ENCODE data around the gene CRACDL.

The CRACDL gene

DNA sequence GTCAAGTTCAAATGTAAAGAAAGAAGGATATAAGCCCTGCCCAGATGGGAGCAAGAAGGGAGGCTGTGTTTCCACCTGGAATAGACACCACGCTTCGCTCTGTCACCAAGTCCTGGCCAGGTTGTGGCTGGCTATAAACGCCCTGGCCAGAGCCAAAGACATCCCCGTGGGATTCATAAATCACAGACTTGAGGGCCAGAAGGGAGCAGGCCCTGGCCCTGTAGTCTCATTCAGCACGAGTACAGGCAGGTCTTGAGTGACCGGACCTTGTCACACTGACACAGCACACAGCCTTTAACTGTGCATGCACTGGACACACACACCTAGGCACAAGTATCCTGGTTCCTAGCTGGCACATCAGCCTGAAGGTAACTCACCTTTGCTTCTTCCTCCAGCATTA, 110.6 kb downstream of the CRACDL start:
- H3K79me1 ChIP-seq (ENCODE audit: low read depth, low read length), result no peaks in the 10 kb centered on the region
- no peak overlapping the region for H2BK5ac ChIP-seq (ENCODE audit: low read length)
- no peak overlapping the region for H2AK5ac ChIP-seq (ENCODE audit: low read depth, low read length)
- H4K91ac ChIP-seq (ENCODE audit: low read depth, low read length, poor library complexity), result no peak overlapping the region
- H3K4me2 ChIP-seq (ENCODE audit: insufficient read depth, low read length, poor library complexity, severe bottlenecking), result no peak overlapping the region
- no peak overlapping the region for H2BK12ac ChIP-seq (ENCODE audit: low read length)
- peaks cover 8 to 66% (median 23%) of the 10 kb centered on the region in 3 experiments for H3K27me3 ChIP-seq (ENCODE audit: control insufficient read depth in 3 of 3, insufficient read depth in 3 of 3, low read depth in 1 of 3, low read length in 3 of 3)
- H3K4me1 ChIP-seq (ENCODE audit: control insufficient read depth in 2 of 2, insufficient read depth in 1 of 2, low read depth in 1 of 2, low read length in 2 of 2), result no peaks in the 10 kb centered on the region
- no peak overlapping the region for H2BK15ac ChIP-seq (ENCODE audit: low read length)
- no peak overlapping the region for H3K23ac ChIP-seq (ENCODE audit: low read depth, low read length, poor library complexity)
- H4K8ac ChIP-seq (ENCODE audit: low read depth, low read length), result no peak overlapping the region
- H3K27ac ChIP-seq (replicated peaks; ENCODE audit: low read length), result no peak overlapping the region
- H3K36me3 ChIP-seq (replicated peaks in 1 of 2; ENCODE audit: control insufficient read depth in 2 of 2, insufficient read depth in 2 of 2, low read length in 2 of 2), result no peaks in the 10 kb centered on the region
- no peak overlapping the region for H3K18ac ChIP-seq (ENCODE audit: low read length)
- no peak overlapping the region for H3K9ac ChIP-seq (ENCODE audit: low read depth, low read length, poor library complexity)
- peaks cover 0 to 1% of the 10 kb centered on the region in 2 donors for H3K9me3 ChIP-seq (replicated peaks in 1 of 2; ENCODE audit: control insufficient read depth in 2 of 2, insufficient read depth in 1 of 2, low read depth in 1 of 2, low read length in 2 of 2)
- no peak overlapping the region for H2BK120ac ChIP-seq (ENCODE audit: low read depth, low read length)
- no peak for DNase-seq (ENCODE audit: low spot score)
- no peak overlapping the region for H3K4ac ChIP-seq (ENCODE audit: low read length)
- H3K4me3 ChIP-seq (ENCODE audit: low read length in 2 of 2), result no peak overlapping the region
- H2AFZ ChIP-seq (ENCODE audit: low read length), result no peak overlapping the region
- no CpG with 5 or more reads among the region's 6 CpGs for WGBS, 2 donors (ENCODE audit: extremely low coverage in 2 of 2, insufficient read length in 2 of 2, insufficient replicate concordance in 1 of 2)
- peak overlapping the region; percentile 63 for H3K14ac ChIP-seq (ENCODE audit: low read length)

DNA sequence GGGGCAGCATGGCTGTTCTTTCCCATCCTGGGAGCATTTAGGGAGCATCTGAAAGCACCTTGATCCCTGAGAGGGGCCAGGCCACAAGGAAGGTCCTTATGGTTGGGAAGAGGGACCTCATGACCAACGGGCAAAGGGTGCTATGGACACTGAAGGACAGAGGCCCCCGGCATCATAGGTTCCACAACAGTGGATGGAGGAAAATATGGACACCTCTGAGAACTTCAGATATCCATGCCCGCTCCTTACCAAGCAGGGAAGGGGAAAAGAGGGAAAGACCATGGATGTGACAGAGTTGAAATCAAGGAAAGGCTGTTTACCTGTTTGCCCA, 111.0 kb downstream of the CRACDL start:
- peaks cover 8 to 66% (median 23%) of the 10 kb centered on the region in 3 experiments for H3K27me3 ChIP-seq (ENCODE audit: control insufficient read depth in 3 of 3, insufficient read depth in 3 of 3, low read depth in 1 of 3, low read length in 3 of 3)
- WGBS, 2 donors (ENCODE audit: extremely low coverage in 2 of 2, insufficient read length in 2 of 2, insufficient replicate concordance in 1 of 2), result no CpG with 5 or more reads among the region's 3 CpGs

GRCh38 chr2:98824256-98825019, 111.6 kb downstream of the CRACDL start:
- no peak overlapping the region for H2BK15ac ChIP-seq (ENCODE audit: low read length)
- no peak overlapping the region for H3K4me3 ChIP-seq (ENCODE audit: low read length in 2 of 2)
- H2BK12ac ChIP-seq (ENCODE audit: low read length), result no peak overlapping the region
- no peak overlapping the region for H3K23ac ChIP-seq (ENCODE audit: low read depth, low read length, poor library complexity)
- H3K14ac ChIP-seq (ENCODE audit: low read length), result no peak overlapping the region
- peaks cover 0 to 1% of the 10 kb centered on the region in 2 donors for H3K9me3 ChIP-seq (replicated peaks in 1 of 2; ENCODE audit: control insufficient read depth in 2 of 2, insufficient read depth in 1 of 2, low read depth in 1 of 2, low read length in 2 of 2)
- H3K4me2 ChIP-seq (ENCODE audit: insufficient read depth, low read length, poor library complexity, severe bottlenecking), result no peak overlapping the region
- H3K9ac ChIP-seq (ENCODE audit: low read depth, low read length, poor library complexity), result no peak overlapping the region
- no peak for DNase-seq (ENCODE audit: low spot score)
- H3K27ac ChIP-seq (replicated peaks; ENCODE audit: low read length), result no peak overlapping the region
- H2BK5ac ChIP-seq (ENCODE audit: low read length), result no peak overlapping the region
- no CpG with 5 or more reads among the region's 2 CpGs for WGBS, 2 donors (ENCODE audit: extremely low coverage in 2 of 2, insufficient read length in 2 of 2, insufficient replicate concordance in 1 of 2)
- H3K36me3 ChIP-seq (replicated peaks in 1 of 2; ENCODE audit: control insufficient read depth in 2 of 2, insufficient read depth in 2 of 2, low read length in 2 of 2), result no peaks in the 10 kb centered on the region
- H3K27me3 ChIP-seq (ENCODE audit: control insufficient read depth in 3 of 3, insufficient read depth in 3 of 3, low read depth in 1 of 3, low read length in 3 of 3), result peaks cover 8 to 62% (median 23%) of the 10 kb centered on the region in 3 experiments
- H4K8ac ChIP-seq (ENCODE audit: low read depth, low read length), result no peak overlapping the region
- no peak overlapping the region for H2AFZ ChIP-seq (ENCODE audit: low read length)
- no peak overlapping the region for H2AK5ac ChIP-seq (ENCODE audit: low read depth, low read length)
- H3K79me1 ChIP-seq (ENCODE audit: low read depth, low read length), result no peaks in the 10 kb centered on the region
- no peaks in the 10 kb centered on the region for H3K4me1 ChIP-seq (ENCODE audit: control insufficient read depth in 2 of 2, insufficient read depth in 1 of 2, low read depth in 1 of 2, low read length in 2 of 2)
- H2BK120ac ChIP-seq (ENCODE audit: low read depth, low read length), result no peak overlapping the region
- no peak overlapping the region for H4K91ac ChIP-seq (ENCODE audit: low read depth, low read length, poor library complexity)
- H3K4ac ChIP-seq (ENCODE audit: low read length), result no peak overlapping the region
- no peak overlapping the region for H3K18ac ChIP-seq (ENCODE audit: low read length)

More for the DNA sequence above, 111.0 kb downstream of the CRACDL start:
- Histone ChIP-seq H2BK15ac (ENCODE audit: low read length) (no peak overlapping the region), H3K23ac (ENCODE audit: low read depth, low read length, poor library complexity) (no peak overlapping the region), H2AFZ (ENCODE audit: low read length) (no peak overlapping the region), H3K4me1 (ENCODE audit: control insufficient read depth in 2 of 2, insufficient read depth in 1 of 2, low read depth in 1 of 2, low read length in 2 of 2) (no peaks in the 10 kb centered on the region), H4K91ac (ENCODE audit: low read depth, low read length, poor library complexity) (no peak overlapping the region), H3K36me3 (replicated peaks in 1 of 2; ENCODE audit: control insufficient read depth in 2 of 2, insufficient read depth in 2 of 2, low read length in 2 of 2) (no peaks in the 10 kb centered on the region), H3K4me3 (ENCODE audit: low read length in 2 of 2) (no peak overlapping the region), H3K14ac (ENCODE audit: low read length) (no peak overlapping the region), H3K9me3 (replicated peaks in 1 of 2; ENCODE audit: control insufficient read depth in 2 of 2, insufficient read depth in 1 of 2, low read depth in 1 of 2, low read length in 2 of 2) (peaks cover 0 to 1% of the 10 kb centered on the region in 2 donors), H3K18ac (ENCODE audit: low read length) (no peak overlapping the region), H3K4ac (ENCODE audit: low read length) (no peak overlapping the region), H2BK120ac (ENCODE audit: low read depth, low read length) (no peak overlapping the region), H3K79me1 (ENCODE audit: low read depth, low read length) (no peaks in the 10 kb centered on the region), H2AK5ac (ENCODE audit: low read depth, low read length) (no peak overlapping the region), H3K9ac (ENCODE audit: low read depth, low read length, poor library complexity) (no peak overlapping the region), H4K8ac (ENCODE audit: low read depth, low read length) (no peak overlapping the region), H3K4me2 (ENCODE audit: insufficient read depth, low read length, poor library complexity, severe bottlenecking) (no peak overlapping the region), H3K27ac (replicated peaks; ENCODE audit: low read length) (no peak overlapping the region), H2BK12ac (ENCODE audit: low read length) (no peak overlapping the region), H2BK5ac (ENCODE audit: low read length) (no peak overlapping the region)
- DNase-seq (ENCODE audit: low spot score), result no peak

DNA sequence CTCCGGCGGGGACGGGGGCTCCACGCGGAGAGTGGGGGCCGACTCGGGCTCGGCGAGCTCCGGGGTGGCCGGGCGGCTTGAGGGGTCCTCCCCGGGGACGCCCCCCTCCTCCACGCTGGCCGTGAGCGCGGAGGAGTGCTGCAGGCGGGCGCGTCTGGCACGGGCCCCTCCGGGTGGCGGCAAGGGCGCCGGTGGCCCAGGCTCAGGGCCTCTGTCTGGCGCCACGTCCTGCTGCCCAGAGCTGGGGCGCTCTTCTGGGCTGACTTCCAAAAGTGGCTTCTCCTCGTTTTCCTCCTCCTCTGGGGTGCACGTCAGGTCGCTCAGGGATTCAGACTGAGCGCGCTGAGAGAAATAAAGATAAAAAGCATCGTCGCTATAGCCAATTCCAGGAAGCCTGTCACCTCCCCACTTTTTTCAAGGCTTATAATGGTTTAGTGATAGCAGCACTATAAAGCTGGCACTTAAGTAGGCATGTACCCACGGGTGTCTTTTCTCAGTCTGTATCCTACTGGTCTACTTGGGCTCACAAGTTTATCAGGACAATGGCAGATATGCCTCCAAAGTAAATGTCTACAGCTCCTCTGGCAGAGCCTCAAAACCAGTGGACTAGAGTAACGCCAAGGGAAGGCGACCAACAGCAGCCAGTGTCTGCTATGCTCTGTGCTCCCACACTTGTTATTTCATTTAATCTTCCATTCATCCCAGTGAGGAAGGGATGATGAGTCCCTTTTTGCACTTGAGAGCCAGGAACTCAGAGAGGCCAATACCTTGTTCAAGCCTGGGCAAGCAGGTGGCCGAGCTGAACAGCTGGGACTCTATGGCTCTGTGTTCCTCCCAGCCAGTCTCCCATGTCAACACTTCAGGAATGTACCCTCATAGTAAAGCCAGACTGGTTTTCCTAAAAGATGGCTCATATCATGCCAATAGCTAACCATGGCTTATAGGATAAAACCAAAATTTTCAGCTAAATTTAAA, 112.5 kb downstream of the CRACDL start:
- Histone ChIP-seq H4K8ac (ENCODE audit: low read depth, low read length) (no peak overlapping the region), H3K36me3 (replicated peaks in 1 of 2; ENCODE audit: control insufficient read depth in 2 of 2, insufficient read depth in 2 of 2, low read length in 2 of 2) (no peaks in the 10 kb centered on the region), H3K4me3 (ENCODE audit: low read length in 2 of 2) (peak overlapping the region; percentile 6 to 84), H3K18ac (ENCODE audit: low read length) (peak overlapping the region; percentile 95), H3K9me3 (replicated peaks in 1 of 2; ENCODE audit: control insufficient read depth in 2 of 2, insufficient read depth in 1 of 2, low read depth in 1 of 2, low read length in 2 of 2) (peaks cover 0 to 1% of the 10 kb centered on the region in 2 donors), H2BK5ac (ENCODE audit: low read length) (no peak overlapping the region), H2AK5ac (ENCODE audit: low read depth, low read length) (peak overlapping the region; percentile 50), H3K27ac (replicated peaks; ENCODE audit: low read length) (no peak overlapping the region), H3K27me3 (ENCODE audit: control insufficient read depth in 3 of 3, insufficient read depth in 3 of 3, low read depth in 1 of 3, low read length in 3 of 3) (peaks cover 8 to 54% (median 23%) of the 10 kb centered on the region in 3 experiments), H3K79me1 (ENCODE audit: low read depth, low read length) (no peaks in the 10 kb centered on the region), H2AFZ (ENCODE audit: low read length) (peak overlapping the region; percentile 85), H2BK120ac (ENCODE audit: low read depth, low read length) (peak overlapping the region; percentile 40), H4K91ac (ENCODE audit: low read depth, low read length, poor library complexity) (no peak overlapping the region), H3K9ac (ENCODE audit: low read depth, low read length, poor library complexity) (peak overlapping the region; percentile 81), H3K23ac (ENCODE audit: low read depth, low read length, poor library complexity) (no peak overlapping the region), H3K4me1 (ENCODE audit: control insufficient read depth in 2 of 2, insufficient read depth in 1 of 2, low read depth in 1 of 2, low read length in 2 of 2) (no peaks in the 10 kb centered on the region), H3K4ac (ENCODE audit: low read length) (no peak overlapping the region), H2BK15ac (ENCODE audit: low read length) (no peak overlapping the region), H3K14ac (ENCODE audit: low read length) (no peak overlapping the region), H3K4me2 (ENCODE audit: insufficient read depth, low read length, poor library complexity, severe bottlenecking) (peak overlapping the region; percentile 77), H2BK12ac (ENCODE audit: low read length) (no peak overlapping the region)
- no peak for DNase-seq (ENCODE audit: low spot score)
- no CpG with 5 or more reads among the region's 40 CpGs for WGBS, 2 donors (ENCODE audit: extremely low coverage in 2 of 2, insufficient read length in 2 of 2, insufficient replicate concordance in 1 of 2)

Data from neuronal stem cell (in vitro differentiated cells).